K562 (cell line): ENCODE measurements around the gene NTN1. TPM values are rescaled to one million over a fixed set of nuclear protein-coding genes. Genes with fewer than 3 reads are reported as not detected.

Experiments used
- ATAC-seq: fragments of 200-7000 bp; cut with Tn5 transposase; 3 replicates; pipeline ENCODE4 v1.9.1; 2020; ENCODE audit warnings: moderate library complexity
- BruUV-seq: library from RNA; stranded (reverse); fragments of 400-500 nt; replicated peaks from 2 replicates; lab custom pipeline; 2021; lab: Mats Ljungman, UMichigan
- CTCF ChIA-PET: fragments of 300-600 bp; formaldehyde crosslinking; extraction: SDS; loops from one replicate; lab custom pipeline; 2021; ENCODE audit warnings: low intra/inter-chr PET ratio; lab: Yijun Ruan, JAX
- POLR2A ChIA-PET: fragments of 300-600, 350-650 bp; sonication (Branson Sonifier 250); formaldehyde crosslinking; extraction: SDS; loops from one replicate; lab custom pipeline; 2021; ENCODE audit warnings: antibody characterized with exemption, inconsistent platforms; lab: Yijun Ruan, JAX
- DNase-seq, 4 experiments: peaks; one replicate each; pipeline versions ENCODE4 v3.0.0 to v3.0.0-alpha.2; 2011 to 2018; ENCODE audit warnings: low spot score in 3 of 4, mixed read lengths in 3 of 4; ENCODE audit errors: extremely low read depth in 1 of 4
- FAIRE-seq: peaks from 2 replicates; lab custom pipeline; 2011; peaks lifted over from hg19 to GRCh38; lab: Jason Lieb, UNC
- H2AFZ ChIP-seq: 2 replicates; pipeline ENCODE4 v1.6.0; 2011; ENCODE audit warnings: low read depth, low read length, control low read depth, inconsistent platforms
- H3K27ac ChIP-seq: fragments of 200-600 bp; 3 replicates; pipeline ENCODE4 v1.8.0; 2011; ENCODE audit warnings: low read depth, mild to moderate bottlenecking, control low read depth, inconsistent platforms, low read length, moderate library complexity, mixed read lengths; ENCODE audit errors: extremely low read depth
- H3K27me3 ChIP-seq, 2 experiments: fragments of 300-600 bp in 1 of 2; 2 replicates in 1 of 2; 3 replicates in 1 of 2; pipeline versions ENCODE4 v1.6.0 to v1.8.0; 2011; ENCODE audit warnings: inconsistent platforms in 2 of 2, low read length in 2 of 2, mild to moderate bottlenecking in 1 of 2, mixed read lengths in 1 of 2, moderate library complexity in 1 of 2; ENCODE audit not compliant: control insufficient read depth in 2 of 2, insufficient read depth in 2 of 2
- H3K36me3 ChIP-seq: fragments of 300-600 bp; 3 replicates; pipeline ENCODE4 v1.8.0; 2011; ENCODE audit warnings: mild to moderate bottlenecking, low read length, inconsistent platforms; ENCODE audit not compliant: control insufficient read depth, insufficient read depth
- H3K4me1 ChIP-seq, 2 experiments: fragments of 200-600 bp in 1 of 2; replicated peaks in 1 of 2; 2 replicates in 1 of 2; 3 replicates in 1 of 2; pipeline versions ENCODE4 v1.5.1 to v1.8.0; 2011; ENCODE audit warnings: inconsistent platforms in 2 of 2, low read length in 2 of 2, mild to moderate bottlenecking in 1 of 2, mixed read lengths in 1 of 2, moderate library complexity in 1 of 2; ENCODE audit not compliant: control insufficient read depth in 2 of 2, insufficient read depth in 2 of 2
- H3K4me2 ChIP-seq: 2 replicates; pipeline ENCODE4 v1.6.1; 2011; ENCODE audit warnings: low read length, control low read depth, inconsistent platforms, mixed read lengths; ENCODE audit not compliant: insufficient read depth
- H3K4me3 ChIP-seq: fragments of 200-600 bp; sonication (generic), shearing (Covaris generic); 2 replicates; pipeline ENCODE4 v1.5.1; 2016; ENCODE audit warnings: control low read depth, inconsistent platforms
- H3K79me2 ChIP-seq: fragments of 200-600 bp; 3 replicates; pipeline ENCODE4 v1.8.0; 2011; ENCODE audit warnings: low read length, inconsistent platforms; ENCODE audit not compliant: control insufficient read depth, insufficient read depth
- H3K9ac ChIP-seq, 2 experiments: 2 replicates each; pipeline versions ENCODE4 v1.6.0 to v1.6.1; 2011; ENCODE audit warnings: low read depth in 2 of 2, low read length in 2 of 2, control low read depth in 1 of 2, inconsistent platforms in 1 of 2, mild to moderate bottlenecking in 1 of 2, mixed read lengths in 1 of 2; ENCODE audit not compliant: insufficient read depth in 1 of 2
- H3K9me1 ChIP-seq: one replicate; pipeline ENCODE4 v1.6.0; 2011; ENCODE audit warnings: inconsistent platforms, mild to moderate bottlenecking, low read length, moderate library complexity; ENCODE audit not compliant: control insufficient read depth, insufficient read depth
- H3K9me3 ChIP-seq: replicated peaks from 2 replicates; pipeline ENCODE4 v1.5.1; 2011; ENCODE audit warnings: low read depth, low read length, inconsistent platforms; ENCODE audit not compliant: control insufficient read depth, insufficient read depth
- H4K20me1 ChIP-seq: replicated peaks from 2 replicates; pipeline ENCODE4 v1.6.1; 2011; ENCODE audit warnings: low read length, inconsistent platforms, mixed read lengths; ENCODE audit not compliant: control insufficient read depth, insufficient read depth
- POLR2AphosphoS5 ChIP-seq: IDR thresholded peaks from 2 replicates; pipeline ENCODE4 v1.6.1; 2011; ENCODE audit warnings: mild to moderate bottlenecking, low read depth, low read length, moderate library complexity; ENCODE audit not compliant: control insufficient read depth, insufficient read depth
- SOX6 ChIP-seq: fragments of 450-650 bp; IDR thresholded peaks from 2 replicates; pipeline ENCODE4 v1.6.1; 2014; ENCODE audit warnings: mild to moderate bottlenecking
- ZEB2 ChIP-seq: fragments of 450-650 bp; IDR thresholded peaks from 2 replicates; pipeline ENCODE4 v1.6.1; 2016
- WGBS: fragments of 100-300 bp; shearing (Covaris generic); methylation state at CpG from one replicate; pipeline ENCODE4 v1.1.6; 2016; ENCODE audit warnings: low coverage, mixed read lengths; ENCODE audit not compliant: insufficient coverage; ENCODE audit errors: missing lambda C conversion rate; 5-methylcytosine and 5-hydroxymethylcytosine counted together
- in situ Hi-C: fragments of 300-500 bp; cut with MboI; formaldehyde crosslinking; loops from 4 replicates; pipeline ENCODE4 v1.15.0; 2018; ENCODE audit warnings: inconsistent platforms, mixed read lengths
- intact Hi-C: fragments of 100-400 bp; cut with micrococcal nuclease; formaldehyde crosslinking; loops from 2 replicates; pipeline ENCODE4 v1.14.2; 2022
- polyA plus RNA-seq, 8 experiments: library from polyadenylated mRNA; depleted of rRNA in 4 of 8; stranded (reverse) in 5 of 8; unstranded in 3 of 8; fragments of >200 nt; fragmentation: Nextera tagmentation in 2 of 8; fragmentation: Illumina TruSeq in 1 of 8; extraction: Ambion mirVana in 2 of 8; extraction: Trizol in 1 of 8; gene quantifications; 2 replicates each; pipeline versions ENCODE4 v1.2.1 to v1.2.3, GENCODE V29; 2011 to 2014; ENCODE audit warnings: inconsistent platforms in 1 of 8, missing spikeins in 1 of 8
- total RNA-seq, 7 experiments: library from RNA; depleted of rRNA in 6 of 7; stranded (reverse); fragments of >200 nt in 6 of 7; fragmentation: Illumina TruSeq in 2 of 7; extraction: Trizol in 2 of 7; gene quantifications; 2 replicates each; pipeline versions ENCODE4 v1.2.1 to v1.2.3, GENCODE V29; 2011 to 2021; ENCODE audit warnings: low replicate concordance in 1 of 7
- TF ChIP-seq, protein P1 (sequence below): sonication (generic); formaldehyde crosslinking; IDR thresholded peaks from 2 replicates; pipeline ENCODE4 v1.8.0; 2022; ENCODE audit warnings: mild to moderate bottlenecking, missing genetic modification reagents

NTN1 gene
- total and polyA plus RNA-seq, 9 of the 15 experiments (the other 6 are each of a cell fraction or from before 2014, with no cell fraction given): 0.02 TPM; not detected in 8

DNA sequence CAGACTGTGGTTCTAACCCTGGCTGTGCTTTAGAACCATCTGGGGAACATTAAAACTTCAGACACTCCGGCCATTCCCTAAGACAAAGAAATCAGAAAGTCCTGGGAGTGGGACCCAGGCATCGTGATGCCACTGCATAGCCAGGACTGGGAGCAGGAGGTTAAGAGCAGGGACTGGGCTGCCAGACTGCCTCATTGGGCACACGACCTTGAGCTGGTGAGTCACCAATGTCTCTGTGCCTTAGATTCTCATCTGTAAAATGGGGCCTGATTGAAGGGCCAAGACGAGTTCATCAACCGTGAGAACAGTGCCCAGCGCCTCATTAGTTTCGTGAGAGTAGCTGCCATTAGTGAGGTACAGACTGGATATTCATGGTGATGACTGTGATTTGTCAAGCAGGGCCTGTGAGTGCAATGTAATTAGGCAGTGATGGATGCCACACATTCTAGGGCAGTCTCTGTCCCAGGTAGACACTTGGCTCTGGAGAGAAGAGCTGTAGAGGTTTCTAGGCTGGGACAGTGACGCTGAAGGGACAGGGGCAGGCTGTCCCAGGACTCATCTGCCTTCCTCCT lies 196.8 kb downstream of the NTN1 start:
- no peaks in the 10 kb centered on the region for H4K20me1 ChIP-seq
- no peaks in the 10 kb centered on the region for H3K36me3 ChIP-seq
- H3K79me2 ChIP-seq: no peaks in the 10 kb centered on the region
- FAIRE-seq: no peak
- H3K9ac ChIP-seq: no peak overlapping the region
- intact Hi-C loops: no loop called here
- ChIA-PET CTCF (no interaction called here), POLR2A (no interaction called here)
- peaks cover 0 to 4% of the 10 kb centered on the region in 2 experiments; a peak in 1 of 5 replicates for H3K27me3 ChIP-seq
- TF ChIP-seq, protein P1, sequence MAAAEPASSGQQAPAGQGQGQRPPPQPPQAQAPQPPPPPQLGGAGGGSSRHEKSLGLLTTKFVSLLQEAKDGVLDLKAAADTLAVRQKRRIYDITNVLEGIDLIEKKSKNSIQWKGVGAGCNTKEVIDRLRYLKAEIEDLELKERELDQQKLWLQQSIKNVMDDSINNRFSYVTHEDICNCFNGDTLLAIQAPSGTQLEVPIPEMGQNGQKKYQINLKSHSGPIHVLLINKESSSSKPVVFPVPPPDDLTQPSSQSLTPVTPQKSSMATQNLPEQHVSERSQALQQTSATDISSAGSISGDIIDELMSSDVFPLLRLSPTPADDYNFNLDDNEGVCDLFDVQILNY (CRISPR knock-in tag): no peak
- H3K4me2 ChIP-seq: no peak overlapping the region
- BruUV-seq: no TSS peak
- no peaks in the 10 kb centered on the region for H3K9me3 ChIP-seq
- no peak overlapping the region for H2AFZ ChIP-seq
- no peak for ATAC-seq
- DNase-seq: no peak
- no peaks in the 10 kb centered on the region for H3K9me1 ChIP-seq
- no peak overlapping the region for H3K4me3 ChIP-seq
- in situ Hi-C loops: no loop called here
- no peak overlapping the region for H3K27ac ChIP-seq
- WGBS: 2% methylated on average over 7 of the region's 8 CpGs
- no peaks in the 10 kb centered on the region for H3K4me1 ChIP-seq

DNA sequence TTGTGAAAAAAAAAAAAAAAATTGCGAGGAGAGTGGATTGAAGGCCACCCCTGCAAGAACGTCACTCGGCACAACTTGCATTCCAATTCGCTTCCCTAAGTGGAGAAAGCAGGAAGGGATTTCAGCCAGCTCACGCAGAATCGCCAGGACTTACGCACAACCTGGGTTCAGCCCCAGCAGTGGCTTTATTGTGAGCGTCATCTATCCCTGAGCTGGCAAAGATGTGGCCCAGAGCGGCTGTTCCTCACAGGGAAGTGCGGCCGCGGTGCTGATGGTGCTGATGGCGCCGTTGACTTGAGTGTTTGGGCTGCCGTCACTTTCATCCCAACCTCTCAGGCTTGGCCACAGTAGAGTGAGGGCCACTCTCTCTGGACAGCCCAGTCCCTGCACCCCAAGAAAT lies 197.6 kb downstream of the NTN1 start:
- Histone ChIP-seq H2AFZ (no peak overlapping the region), H3K9me1 (no peaks in the 10 kb centered on the region), H3K4me2 (no peak overlapping the region), H3K79me2 (no peaks in the 10 kb centered on the region), H3K4me1 (no peaks in the 10 kb centered on the region), H3K27me3 (peaks cover 0 to 4% of the 10 kb centered on the region in 2 experiments; a peak in 1 of 5 replicates), H4K20me1 (no peaks in the 10 kb centered on the region), H3K9me3 (no peaks in the 10 kb centered on the region), H3K27ac (no peak overlapping the region)
- FAIRE-seq (no peak), DNase-seq (no peak), ATAC-seq (no peak)
- intact Hi-C loops (no loop called here), in situ Hi-C loops (no loop called here)
- no TSS peak for BruUV-seq
- WGBS: 3% methylated on average over 6 of the region's 15 CpGs
- CTCF ChIA-PET: no interaction called here
- POLR2A ChIA-PET: no interaction called here
- TF ChIP-seq ZEB2 (no peak), POLR2AphosphoS5 (no peak), SOX6 (no peak)
- TF ChIP-seq, all 486 proteins: peak for 0
- no peak overlapping the region for H3K9ac ChIP-seq
- no peak overlapping the region for H3K4me3 ChIP-seq
- H3K36me3 ChIP-seq: no peaks in the 10 kb centered on the region
